Measurements from ENCODE around the gene SLC66A2.

SLC66A2 gene

GRCh38 chr18:79918615-79919011 is 32.8 kb downstream of the SLC66A2 start:
- H3K9ac ChIP-seq (ENCODE audit: low read length): no peak overlapping the region
- H3F3A ChIP-seq (ENCODE audit: insufficient read depth, low read length): no peaks in the 10 kb centered on the region
- no peak overlapping the region for H2AFZ ChIP-seq (ENCODE audit: low read length)

DNA sequence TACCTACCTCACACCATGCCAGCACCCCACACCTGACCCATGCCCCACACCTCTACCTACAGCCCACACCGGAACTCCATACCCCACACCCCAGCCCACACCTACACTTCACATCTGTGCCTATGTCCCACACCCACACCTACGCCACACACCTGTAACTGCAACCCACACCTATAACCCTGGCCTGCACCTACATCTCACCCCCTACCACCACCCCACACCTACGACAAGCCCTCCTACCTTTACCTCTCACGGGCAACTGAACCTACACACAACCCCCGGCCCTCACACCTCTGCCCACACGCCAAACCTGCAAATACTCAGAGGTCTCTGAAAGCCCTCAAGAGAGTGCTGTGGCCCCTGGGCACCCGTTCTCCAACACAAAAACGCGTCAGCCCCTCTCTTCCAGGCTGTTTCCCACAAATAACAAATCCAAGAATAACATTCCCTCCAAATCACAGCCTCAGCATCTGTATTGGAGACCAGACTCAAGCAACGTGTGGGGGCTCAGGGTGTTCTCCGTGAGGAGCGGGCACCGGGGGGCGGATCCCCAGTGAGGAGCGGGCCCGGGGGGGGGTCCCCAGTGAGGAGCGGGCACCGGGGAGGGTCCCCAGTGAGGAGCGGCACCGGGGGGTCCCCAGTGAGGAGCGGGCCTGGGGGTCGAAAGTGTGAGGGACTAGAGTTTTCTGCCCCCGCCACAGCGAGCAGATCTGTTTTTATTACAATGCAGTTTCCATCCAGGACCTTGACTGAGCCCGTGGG is 33.4 kb downstream of the SLC66A2 start:
- Histone ChIP-seq H3K36me3 (replicated peaks; ENCODE audit: insufficient read depth, low read length) (no peaks in the 10 kb centered on the region), H3K9me3 (replicated peaks; ENCODE audit: insufficient read depth, low read length) (no peaks in the 10 kb centered on the region)

More at GRCh38 chr18:79918615-79919011, 32.8 kb downstream of the SLC66A2 start:
- no peaks in the 10 kb centered on the region for H4K20me1 ChIP-seq (ENCODE audit: insufficient read depth, low read length)
- H3K9me2 ChIP-seq (replicated peaks; ENCODE audit: insufficient read depth, low read length): no peaks in the 10 kb centered on the region
- DNase-seq: no peak
- no peak overlapping the region for H3K4me3 ChIP-seq (ENCODE audit: low read length)
- no peaks in the 10 kb centered on the region for H3K27me3 ChIP-seq (replicated peaks; ENCODE audit: insufficient read depth, low read length)
- H3K4me1 ChIP-seq (ENCODE audit: low read length): no peaks in the 10 kb centered on the region
- H3K36me3 ChIP-seq (replicated peaks; ENCODE audit: insufficient read depth, low read length): no peaks in the 10 kb centered on the region
- H3K27ac ChIP-seq (ENCODE audit: low read length): no peak overlapping the region
- no peak overlapping the region for H3K4me2 ChIP-seq (ENCODE audit: low read depth, low read length)
- TF ChIP-seq EZH2phosphoT487 (IDR thresholded peaks at IDR 0.05; ENCODE audit: low read length) (no peak), EZH2 (optimal IDR thresholded peaks at IDR 0.05; ENCODE audit: low read depth, low read length) (no peak)
- TF ChIP-seq, protein P1, sequence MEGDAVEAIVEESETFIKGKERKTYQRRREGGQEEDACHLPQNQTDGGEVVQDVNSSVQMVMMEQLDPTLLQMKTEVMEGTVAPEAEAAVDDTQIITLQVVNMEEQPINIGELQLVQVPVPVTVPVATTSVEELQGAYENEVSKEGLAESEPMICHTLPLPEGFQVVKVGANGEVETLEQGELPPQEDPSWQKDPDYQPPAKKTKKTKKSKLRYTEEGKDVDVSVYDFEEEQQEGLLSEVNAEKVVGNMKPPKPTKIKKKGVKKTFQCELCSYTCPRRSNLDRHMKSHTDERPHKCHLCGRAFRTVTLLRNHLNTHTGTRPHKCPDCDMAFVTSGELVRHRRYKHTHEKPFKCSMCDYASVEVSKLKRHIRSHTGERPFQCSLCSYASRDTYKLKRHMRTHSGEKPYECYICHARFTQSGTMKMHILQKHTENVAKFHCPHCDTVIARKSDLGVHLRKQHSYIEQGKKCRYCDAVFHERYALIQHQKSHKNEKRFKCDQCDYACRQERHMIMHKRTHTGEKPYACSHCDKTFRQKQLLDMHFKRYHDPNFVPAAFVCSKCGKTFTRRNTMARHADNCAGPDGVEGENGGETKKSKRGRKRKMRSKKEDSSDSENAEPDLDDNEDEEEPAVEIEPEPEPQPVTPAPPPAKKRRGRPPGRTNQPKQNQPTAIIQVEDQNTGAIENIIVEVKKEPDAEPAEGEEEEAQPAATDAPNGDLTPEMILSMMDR (IDR thresholded peaks at IDR 0.05; ENCODE audit: low read length): no peak
- no peaks in the 10 kb centered on the region for H3K9me3 ChIP-seq (replicated peaks; ENCODE audit: insufficient read depth, low read length)
- H3K79me2 ChIP-seq (ENCODE audit: low read length): no peaks in the 10 kb centered on the region

DNA sequence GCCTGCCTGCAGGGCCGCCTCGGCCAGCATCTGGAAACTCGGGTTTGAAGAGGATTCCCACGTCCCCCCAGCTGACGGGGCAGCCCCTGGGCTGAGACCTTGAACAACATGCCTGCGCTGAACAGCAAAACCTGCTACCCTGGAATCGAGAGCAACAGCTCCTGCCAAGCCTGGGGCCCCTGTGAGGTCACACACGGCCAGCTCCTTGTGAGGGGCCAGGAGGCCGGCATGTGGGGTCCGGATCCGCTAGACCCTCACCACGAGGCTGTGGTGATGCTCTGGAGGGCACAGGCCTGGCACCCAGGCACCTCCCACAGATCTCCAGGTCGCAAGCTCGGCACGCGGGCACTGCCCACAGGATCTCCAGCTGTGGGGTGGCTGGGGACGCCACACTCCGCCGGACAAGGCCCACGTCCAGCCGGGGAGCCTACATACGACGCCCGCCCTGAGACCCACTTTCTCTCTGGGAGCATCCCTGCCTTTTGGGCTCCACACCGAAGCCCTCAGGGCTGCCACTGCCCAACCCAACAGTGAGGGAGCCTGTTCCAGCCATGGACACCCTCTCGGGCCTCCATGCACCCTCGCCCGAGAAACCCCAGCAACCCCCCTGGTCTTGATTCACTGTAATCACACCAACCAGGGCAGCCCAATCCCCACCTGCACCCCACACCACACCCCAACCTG is 34.1 kb downstream of the SLC66A2 start:
- no peak overlapping the region for H3K4me3 ChIP-seq (ENCODE audit: low read length)
- H3F3A ChIP-seq (ENCODE audit: insufficient read depth, low read length): no peaks in the 10 kb centered on the region
- no peaks in the 10 kb centered on the region for H3K79me2 ChIP-seq (ENCODE audit: low read length)
- DNase-seq: no peak
- H3K27me3 ChIP-seq (replicated peaks; ENCODE audit: insufficient read depth, low read length): no peaks in the 10 kb centered on the region
- no peaks in the 10 kb centered on the region for H3K9me2 ChIP-seq (replicated peaks; ENCODE audit: insufficient read depth, low read length)
- H3K9ac ChIP-seq (ENCODE audit: low read length): no peak overlapping the region
- no peak for TF ChIP-seq EZH2 (optimal IDR thresholded peaks at IDR 0.05; ENCODE audit: low read depth, low read length)
- TF ChIP-seq, protein P1 (IDR thresholded peaks at IDR 0.05; ENCODE audit: low read length): no peak
- no peak for TF ChIP-seq EZH2phosphoT487 (IDR thresholded peaks at IDR 0.05; ENCODE audit: low read length)
- no peak overlapping the region for H3K27ac ChIP-seq (ENCODE audit: low read length)
- H3K9me3 ChIP-seq (replicated peaks; ENCODE audit: insufficient read depth, low read length): no peaks in the 10 kb centered on the region
- H2AFZ ChIP-seq (ENCODE audit: low read length): no peak overlapping the region
- H3K4me2 ChIP-seq (ENCODE audit: low read depth, low read length): no peak overlapping the region
- no peaks in the 10 kb centered on the region for H3K36me3 ChIP-seq (replicated peaks; ENCODE audit: insufficient read depth, low read length)
- no peaks in the 10 kb centered on the region for H3K4me1 ChIP-seq (ENCODE audit: low read length)
- no peaks in the 10 kb centered on the region for H4K20me1 ChIP-seq (ENCODE audit: insufficient read depth, low read length)

More for the DNA sequence above, 33.4 kb downstream of the SLC66A2 start:
- H3K4me1 ChIP-seq (ENCODE audit: low read length): no peaks in the 10 kb centered on the region
- H3K4me3 ChIP-seq (ENCODE audit: low read length): no peak overlapping the region
- H3K27ac ChIP-seq (ENCODE audit: low read length): no peak overlapping the region
- H3K4me2 ChIP-seq (ENCODE audit: low read depth, low read length): no peak overlapping the region
- H3K79me2 ChIP-seq (ENCODE audit: low read length): no peaks in the 10 kb centered on the region
- TF ChIP-seq EZH2phosphoT487 (IDR thresholded peaks at IDR 0.05; ENCODE audit: low read length) (no peak), EZH2 (optimal IDR thresholded peaks at IDR 0.05; ENCODE audit: low read depth, low read length) (no peak)
- TF ChIP-seq, protein P1 (IDR thresholded peaks at IDR 0.05; ENCODE audit: low read length): no peak
- H3K9ac ChIP-seq (ENCODE audit: low read length): no peak overlapping the region
- DNase-seq: no peak
- H3K27me3 ChIP-seq (replicated peaks; ENCODE audit: insufficient read depth, low read length): no peaks in the 10 kb centered on the region
- H3F3A ChIP-seq (ENCODE audit: insufficient read depth, low read length): no peaks in the 10 kb centered on the region
- H2AFZ ChIP-seq (ENCODE audit: low read length): no peak overlapping the region
- H4K20me1 ChIP-seq (ENCODE audit: insufficient read depth, low read length): no peaks in the 10 kb centered on the region
- H3K9me2 ChIP-seq (replicated peaks; ENCODE audit: insufficient read depth, low read length): no peaks in the 10 kb centered on the region

All from MM.1S (cell line).